GM21515 (cell line): ENCODE data around the gene TMEM132D.

ENCODE experiments used
- ATAC-seq: cut with Tn5 transposase; IDR thresholded peaks from one replicate; pipeline ENCODE4 v1.9.1; 2021; ENCODE audit not compliant: unreplicated experiment

TMEM132D gene

DNA sequence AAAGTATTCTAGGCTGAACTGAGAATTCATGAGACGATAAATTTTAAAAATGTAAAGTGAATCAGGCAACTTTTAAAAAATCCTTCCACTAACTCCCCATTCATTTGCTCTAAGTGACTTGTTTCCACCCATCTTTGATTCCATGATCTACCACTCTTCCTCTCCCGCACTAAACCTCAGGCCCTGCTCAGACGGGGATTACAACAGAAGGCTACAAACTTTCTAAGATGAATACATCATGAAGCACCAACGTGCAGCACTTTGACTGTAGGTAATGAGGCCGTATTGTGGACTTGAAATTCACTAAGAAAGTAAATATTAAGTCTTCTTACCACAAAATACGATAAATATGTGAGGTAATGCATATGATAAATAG lies 30.0 kb downstream of the TMEM132D start:
- no peak for ATAC-seq

DNA sequence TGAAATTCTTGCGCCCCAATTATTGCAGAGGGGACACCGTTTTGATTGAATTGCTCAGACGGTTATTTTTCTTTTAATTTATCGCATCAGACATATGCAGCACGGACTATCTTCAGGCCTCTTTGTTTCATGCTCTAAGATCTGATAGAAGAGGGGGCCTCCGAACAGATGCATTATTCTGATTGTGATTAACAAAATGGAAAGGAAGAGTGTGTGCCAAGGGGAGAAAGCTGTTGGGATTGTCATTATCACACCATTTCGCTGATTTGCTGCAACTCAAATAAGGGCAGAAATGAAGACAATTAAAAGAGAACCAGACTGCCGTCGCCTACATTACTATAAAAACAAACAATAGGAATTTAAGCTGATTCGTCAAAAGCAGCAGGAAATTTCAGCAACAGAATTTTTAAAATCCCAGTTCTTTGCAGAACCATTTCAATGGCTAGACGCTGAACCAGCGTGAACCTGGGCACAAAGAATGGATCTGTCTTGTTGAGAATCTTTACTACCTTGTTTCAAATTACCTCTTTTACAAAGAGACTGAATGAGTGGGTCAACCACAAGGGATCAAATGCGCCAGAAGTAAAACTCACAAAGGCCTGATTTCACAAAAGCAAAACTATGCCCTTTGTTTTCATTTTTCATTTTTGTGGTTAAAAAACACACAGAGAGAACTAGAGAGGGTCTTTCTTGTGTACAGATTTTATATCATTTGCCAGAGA lies 30.6 kb downstream of the TMEM132D start:
- ATAC-seq = no peak

DNA sequence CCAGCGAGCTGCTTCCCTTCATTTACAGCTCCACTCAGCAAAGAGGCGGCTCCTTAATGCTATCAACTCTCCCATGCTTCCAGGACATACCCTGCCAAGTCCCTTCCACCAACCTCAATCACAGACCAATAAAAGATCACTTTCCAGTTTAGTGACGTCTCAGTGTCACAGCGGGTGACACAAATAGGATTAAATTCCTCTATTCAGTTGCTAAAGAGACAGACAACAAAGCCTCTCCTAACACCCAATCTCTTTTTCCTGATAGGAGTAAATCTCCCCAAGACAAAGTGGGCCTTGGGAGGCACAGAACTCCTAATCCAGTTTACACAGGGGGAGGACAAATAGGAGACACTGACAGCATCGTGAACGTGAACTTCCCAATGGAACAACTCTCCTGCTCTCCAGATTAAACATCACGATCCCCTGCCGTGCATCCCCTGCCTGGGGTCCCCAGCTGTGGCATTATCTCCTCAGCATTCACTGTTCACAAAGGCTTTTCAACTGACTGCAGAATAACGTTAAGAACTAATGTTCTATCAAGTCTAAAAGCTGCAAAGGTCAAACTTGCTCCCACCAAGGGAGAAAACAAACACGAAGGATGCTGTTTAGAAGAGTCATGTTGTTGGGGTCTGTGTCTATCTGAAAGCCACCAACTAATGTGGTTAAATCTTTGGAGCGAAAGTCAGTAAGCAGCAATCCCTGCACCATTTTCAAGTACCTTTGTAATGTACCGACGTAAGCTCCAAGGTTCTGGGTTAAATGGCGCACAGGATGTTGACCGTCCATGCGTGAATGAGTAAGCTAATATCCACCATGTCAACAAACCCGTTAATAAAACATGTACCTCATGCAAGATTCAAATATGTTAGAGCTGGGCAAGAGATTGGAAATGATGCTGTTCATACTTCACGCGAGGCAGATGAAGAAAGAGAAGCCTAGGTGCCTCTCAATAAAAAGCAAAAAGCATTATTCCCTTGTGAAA lies 31.5 kb downstream of the TMEM132D start:
- ATAC-seq = no peak

DNA sequence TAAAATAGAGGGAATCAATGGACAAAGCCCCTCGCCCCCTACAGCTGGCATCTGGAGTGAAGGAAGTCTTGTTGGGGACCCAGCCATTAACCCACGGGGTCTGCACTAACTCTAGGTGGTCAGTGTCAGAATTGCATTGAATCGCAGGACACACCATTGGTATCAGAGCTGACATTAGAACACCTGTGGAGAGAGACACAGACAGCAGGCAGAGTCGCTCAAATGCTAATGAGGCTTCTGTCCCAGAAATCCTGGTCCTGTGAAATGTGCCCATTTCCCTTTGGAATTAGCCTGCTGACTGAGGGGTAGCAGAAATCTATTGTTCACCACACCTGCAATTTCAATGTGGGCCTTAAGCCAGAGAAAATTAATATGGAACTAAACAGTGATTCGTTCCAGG lies 33.0 kb downstream of the TMEM132D start:
- ATAC-seq = no peak

DNA sequence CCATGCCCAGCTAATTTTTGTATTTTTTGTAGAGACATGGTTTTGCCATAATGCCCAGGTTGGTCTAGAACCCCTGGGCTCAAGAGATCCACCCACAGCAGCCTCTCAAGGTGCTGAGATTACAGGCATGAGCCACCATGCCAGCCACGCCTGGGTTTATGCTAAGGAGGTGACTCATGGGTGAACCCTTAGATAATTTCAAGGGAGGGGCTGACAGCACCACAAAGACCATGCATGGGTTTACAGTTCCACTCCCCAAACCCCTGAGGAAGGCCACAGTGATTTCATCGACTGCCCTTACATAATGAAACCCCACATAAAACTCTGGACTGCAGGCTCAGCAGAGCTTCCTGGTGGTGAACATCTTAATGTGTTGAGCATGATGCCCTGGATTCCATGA lies 33.7 kb downstream of the TMEM132D start:
- ATAC-seq = no peak

DNA sequence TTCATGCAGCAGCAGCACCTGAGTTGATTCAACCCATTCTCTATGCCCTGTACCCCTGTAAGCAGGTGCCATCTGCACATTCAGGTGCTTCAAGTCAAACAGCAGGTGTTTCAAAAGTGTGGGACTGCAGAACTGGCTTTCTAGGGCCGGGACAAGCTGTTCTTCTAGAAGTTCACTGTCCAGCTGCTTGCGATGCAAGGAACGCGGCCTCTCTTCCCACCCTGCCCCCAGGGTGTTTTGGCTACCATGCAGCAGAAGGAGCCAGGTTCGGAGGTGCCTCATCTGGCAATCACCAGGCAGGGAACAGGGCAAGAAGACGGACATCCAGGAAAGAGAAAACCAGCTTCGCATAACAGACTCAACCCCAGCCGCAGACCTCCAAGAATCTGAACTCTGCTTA lies 35.2 kb downstream of the TMEM132D start:
- no peak for ATAC-seq

DNA sequence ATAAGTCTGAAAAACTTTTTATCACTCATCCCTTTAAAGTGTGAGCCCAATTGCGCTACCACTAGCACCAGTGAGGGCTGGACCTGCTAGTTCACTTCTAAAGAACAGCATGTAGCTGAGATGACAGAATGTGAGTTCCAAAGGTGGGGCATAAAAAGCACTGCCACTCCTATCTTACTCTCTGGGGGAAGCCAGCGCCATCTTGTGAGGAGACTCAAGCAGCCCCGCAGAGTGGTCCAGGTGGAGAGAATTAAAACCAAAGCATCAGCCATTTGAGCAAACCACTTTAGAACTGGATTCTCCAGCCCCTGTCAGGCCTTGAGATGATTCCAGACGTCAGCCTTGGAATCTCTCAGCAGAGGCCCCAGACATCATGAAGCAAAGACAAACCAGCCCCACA lies 39.9 kb downstream of the TMEM132D start:
- ATAC-seq = no peak

DNA sequence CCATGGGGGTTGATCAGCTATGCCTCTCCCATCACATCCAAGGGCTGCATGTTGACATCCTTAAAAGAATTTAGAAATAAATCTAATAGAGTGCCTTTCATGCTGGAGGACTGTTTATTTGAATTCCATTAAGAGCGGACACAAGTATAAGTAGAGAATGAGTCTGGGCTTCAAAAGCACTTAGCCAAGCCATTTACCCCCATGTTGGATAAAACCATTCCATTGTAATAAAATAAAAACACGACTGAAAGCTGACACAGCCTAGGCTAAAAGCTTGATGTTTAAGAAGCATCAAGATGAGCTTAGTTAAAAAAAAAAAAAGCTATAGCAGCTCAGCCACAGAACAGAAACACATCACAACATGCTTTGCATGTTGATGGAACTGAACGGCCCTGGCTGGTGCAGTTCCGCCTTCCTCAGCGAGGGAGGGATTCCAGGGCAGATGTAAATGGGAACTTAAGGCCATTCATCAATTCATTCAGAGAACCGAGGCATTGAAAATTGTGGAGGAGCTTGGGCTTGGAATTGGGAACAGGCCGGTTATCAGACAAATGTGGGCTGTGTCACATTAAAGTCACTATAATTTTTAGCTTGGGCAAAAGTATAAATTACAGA lies 41.2 kb downstream of the TMEM132D start:
- no peak for ATAC-seq

DNA sequence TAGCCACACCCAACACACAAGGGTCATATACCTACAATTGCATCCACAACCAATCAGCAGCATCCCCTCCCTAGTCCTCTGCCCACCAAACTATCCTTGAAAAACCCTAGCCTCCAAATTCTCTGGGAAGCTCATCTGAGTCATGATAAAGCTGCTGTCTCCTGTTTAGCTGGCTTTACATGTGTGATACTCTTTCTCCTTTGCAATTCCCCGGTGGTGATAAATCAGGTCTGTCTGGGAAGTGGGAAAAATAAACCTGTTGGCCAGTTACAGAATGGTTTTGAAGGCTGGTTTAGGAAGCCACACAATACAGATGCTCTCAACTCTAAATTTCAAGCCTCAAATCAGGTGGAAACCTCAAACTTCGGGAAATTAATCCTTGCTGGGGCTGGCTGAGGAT lies 41.9 kb downstream of the TMEM132D start:
- ATAC-seq = no peak

DNA sequence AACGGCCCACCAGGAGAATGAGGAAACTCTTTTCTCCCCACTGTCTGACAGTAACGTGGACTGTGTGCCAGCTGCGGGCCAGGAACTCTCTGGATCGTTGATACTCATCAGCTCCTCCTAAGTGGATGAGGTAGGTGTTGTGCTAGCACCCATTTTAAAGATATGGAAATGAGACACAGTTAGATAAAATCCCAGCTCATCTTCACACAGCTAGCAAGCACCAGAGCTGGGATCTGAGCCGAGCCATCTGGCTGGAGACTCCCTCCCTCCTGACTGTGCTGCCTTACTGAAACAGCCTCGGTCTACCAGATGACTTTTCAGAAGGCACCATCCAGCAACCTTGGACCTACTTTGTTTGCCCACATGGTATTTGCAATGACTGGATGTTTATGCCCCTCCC lies 49.2 kb downstream of the TMEM132D start:
- no peak for ATAC-seq

DNA sequence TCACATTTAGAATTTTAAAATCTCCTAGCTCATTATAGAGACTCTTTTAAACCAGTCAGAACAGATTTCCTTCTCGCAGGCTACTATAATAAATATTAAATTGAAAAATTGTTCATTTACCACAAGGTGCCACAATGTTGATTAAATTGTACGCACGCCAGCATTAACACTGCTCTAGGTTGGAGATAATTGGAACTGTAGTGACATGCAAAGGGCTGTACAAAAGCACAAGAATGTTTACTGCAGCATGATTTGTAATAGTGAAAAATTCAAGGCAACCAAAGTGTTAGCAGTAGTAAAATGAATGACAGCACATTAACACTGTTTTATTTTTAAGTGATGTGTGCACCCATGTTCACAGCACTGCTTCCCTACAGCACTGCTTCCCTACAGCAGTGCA lies 52.5 kb downstream of the TMEM132D start:
- no peak for ATAC-seq

DNA sequence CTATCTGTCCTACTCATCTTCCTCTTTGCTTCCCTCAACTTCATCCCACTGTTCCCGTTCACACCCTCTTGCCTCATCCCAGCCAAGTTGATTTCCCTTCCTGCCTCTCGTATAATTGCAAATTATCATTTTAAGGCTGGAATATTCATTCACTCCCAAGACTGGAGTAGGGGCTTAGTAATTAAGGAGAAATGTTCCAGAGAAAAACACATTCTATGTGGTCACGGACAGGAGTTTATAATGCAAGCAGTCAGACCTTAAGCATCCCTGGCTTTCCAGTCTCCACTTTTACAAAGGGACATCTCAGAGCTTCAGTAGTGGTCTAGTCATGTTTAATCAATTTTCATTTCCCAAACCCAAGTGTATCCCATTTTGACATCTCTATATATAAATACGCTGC lies 54.9 kb downstream of the TMEM132D start:
- ATAC-seq = no peak

DNA sequence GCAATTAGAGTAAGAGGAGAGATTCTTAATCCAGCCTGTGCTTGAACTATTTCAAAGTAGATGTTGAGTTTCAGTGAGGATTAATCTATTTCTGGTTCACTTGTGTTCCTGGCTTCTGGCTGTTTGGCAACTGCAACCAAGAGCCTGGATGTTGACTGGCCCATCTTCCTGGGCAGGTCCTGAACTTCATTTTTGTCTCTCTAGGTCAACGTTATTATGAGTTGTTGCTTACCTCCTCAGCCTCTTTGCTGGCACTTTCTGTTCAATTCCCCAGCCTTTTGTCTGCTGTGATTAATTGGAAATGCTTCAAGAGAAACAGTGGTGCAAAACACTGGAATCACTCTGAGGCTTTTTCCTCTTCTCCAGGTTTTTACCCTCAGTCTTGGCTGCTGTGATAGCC lies 56.8 kb downstream of the TMEM132D start:
- no peak for ATAC-seq

DNA sequence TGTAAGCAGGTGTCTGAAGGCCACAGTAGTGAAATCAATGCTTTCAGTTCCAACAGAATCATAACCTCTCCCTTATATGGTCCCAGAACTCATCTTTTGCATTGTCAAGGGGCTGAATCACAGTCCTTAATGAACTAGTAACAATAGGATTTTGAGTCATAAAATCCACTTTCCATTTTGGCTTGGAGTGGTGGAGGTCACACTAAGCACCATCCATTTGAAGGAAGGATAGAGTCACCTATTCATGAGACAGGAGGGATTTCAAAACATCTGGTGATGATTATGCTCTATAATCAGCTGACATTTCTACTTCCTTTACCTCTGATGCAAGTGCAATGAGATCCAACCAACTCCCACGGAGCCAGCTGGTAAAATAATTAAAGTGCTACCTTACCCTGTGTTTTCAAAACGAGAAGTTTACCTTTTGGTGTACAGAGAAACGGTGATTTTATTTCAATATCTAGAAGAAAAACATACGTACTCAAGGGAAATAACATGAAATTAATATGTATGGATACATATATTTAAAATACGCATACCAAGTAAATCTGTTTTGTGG lies 59.1 kb downstream of the TMEM132D start:
- ATAC-seq = no peak

DNA sequence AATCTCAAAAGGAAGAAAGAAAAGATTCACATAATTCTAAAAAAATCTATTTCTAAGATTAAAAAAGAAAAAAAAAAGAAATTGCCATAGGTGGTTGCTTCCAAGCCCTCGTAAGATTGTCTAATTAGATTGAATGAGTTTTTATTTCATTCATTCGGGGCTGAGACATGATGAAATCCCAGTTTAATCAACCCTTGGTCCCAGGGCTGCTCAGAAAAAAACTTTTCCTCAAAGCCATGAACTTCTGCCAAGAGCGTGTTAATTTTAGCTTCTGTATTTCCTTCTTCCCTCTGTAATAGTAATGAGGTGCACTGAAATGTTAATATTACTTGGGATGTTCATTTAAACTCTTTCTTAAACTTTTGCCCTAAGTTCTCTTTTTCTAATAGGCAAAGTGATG lies 62.6 kb downstream of the TMEM132D start:
- ATAC-seq = no peak

DNA sequence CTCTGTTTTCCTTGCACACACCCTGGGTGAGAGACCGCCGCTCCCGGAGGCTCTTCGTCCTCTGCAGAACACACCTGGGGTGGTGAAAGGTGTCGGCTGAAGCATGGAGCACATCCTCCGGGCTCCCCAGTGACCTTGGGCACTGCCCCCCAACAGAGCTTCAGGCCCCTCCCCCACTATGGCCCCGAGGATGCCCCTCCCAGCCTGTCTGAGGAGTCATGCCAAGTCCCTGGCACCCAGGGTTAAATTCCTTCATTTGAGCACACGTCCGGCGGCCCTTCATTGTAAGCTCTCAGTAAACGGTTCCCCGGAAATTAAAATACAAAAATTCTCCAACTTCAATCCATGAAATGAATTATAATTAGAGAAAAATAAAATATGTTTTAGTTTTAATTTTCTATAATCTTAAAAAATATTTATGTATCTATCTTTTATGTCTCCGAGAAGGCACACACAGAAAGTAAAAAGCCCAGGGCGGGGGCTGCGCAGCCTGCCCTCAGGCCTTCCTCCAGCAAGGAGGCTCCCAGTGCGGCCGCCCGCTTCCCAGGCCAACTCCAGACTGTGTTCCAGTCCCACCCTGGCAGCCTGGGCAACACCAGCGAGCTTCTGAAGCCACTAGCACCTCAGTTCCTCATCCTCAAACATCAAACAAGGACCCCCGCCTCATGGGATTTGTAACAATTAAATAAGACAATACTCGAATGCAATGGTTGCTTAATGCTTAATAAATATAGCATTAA lies 63.5 kb downstream of the TMEM132D start:
- no peak for ATAC-seq

DNA sequence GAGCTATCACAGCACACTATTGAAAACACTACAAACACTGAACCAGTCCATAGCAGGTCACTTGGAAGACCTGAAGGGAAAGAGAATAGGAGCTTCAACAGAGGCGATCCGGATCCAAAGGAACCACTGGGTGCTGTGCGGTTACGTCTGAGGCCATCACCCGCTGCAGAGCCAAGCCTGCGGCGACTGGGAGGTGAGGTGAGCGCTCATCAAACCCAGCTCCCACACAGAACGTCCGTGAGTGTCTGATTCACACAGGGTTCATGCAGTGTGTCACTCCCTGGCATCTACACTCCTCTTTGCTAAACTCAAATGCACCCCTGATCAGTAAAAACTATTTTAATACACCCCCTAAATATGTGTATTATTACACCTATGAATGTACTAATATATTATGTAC lies 64.1 kb downstream of the TMEM132D start:
- ATAC-seq = no peak

DNA sequence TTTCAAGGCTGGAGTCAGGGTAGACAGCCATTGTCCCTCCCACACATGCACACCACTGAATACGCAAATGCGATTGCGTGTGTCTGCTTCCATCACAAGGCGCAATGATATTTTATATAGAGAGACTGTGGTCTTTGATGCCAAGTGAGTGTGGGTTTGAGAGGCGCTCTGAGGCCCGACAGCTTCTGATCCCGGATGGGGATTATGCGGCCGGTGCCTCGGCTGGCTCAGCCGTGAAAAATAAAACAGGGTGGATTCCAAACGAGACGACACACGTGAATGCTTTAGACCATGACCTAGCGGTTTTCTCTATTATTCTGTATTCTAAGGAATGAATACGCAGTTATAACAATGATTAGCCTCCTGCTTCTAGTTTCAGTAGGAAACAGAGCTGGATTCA lies 72.5 kb downstream of the TMEM132D start:
- no peak for ATAC-seq

DNA sequence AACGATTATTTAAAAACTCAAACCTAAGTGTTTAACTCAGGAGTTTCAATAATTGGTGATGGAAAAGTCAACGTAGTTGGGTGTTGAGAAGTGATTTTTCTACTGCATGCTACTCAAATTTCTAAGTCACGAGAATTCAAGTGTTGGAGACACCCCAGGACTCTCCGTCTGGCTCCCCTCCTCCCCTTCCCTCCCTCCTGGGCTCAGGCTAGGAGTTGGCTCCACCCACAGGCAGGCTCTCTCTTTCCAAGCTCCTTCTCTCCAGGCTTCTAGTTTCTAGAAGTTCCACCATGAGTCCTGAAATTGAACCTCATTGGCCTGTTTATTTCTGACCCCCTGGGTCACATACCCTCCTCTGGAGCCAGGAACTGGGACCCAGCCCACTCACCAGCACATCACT lies 73.0 kb downstream of the TMEM132D start:
- ATAC-seq = no peak

DNA sequence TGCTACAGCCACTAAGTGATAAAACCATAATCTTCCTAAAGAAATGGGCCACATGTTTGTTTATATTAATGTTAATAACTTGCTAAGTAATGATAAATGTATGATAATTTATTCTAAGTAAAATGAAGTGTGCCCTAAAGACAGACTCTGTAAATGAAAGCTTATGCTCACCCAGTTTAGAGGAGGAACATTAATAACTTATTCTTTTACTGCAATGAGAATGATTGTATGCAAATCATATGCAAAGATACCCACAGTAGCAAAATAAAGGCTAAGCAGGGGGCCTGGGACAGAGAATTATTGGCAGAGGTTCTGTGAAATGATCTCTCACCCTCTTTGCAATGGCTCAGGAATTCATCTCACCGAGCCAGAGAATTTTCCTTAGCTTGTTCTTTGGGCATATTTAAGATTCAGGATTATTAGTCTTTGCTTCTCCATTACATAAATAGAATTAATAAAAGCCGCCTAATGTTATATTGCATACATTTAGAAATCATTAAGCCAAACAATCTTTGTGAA lies 75.9 kb downstream of the TMEM132D start:
- no peak for ATAC-seq
